B cell (primary cell): ENCODE data around the gene LONP2. TPM values are rescaled to one million over a fixed set of nuclear protein-coding genes. Genes with fewer than 3 reads are reported as not detected.

Source experiments
- ATAC-seq: fragments of 200-7000 bp; cut with Tn5 transposase; one replicate; pipeline ENCODE4 v1.10.0; 2021; ENCODE audit warnings: low read depth, mild to moderate bottlenecking, moderate number of reproducible peaks, moderate library complexity
- CTCF ChIA-PET: fragments of 350-600 bp; sonication (Branson Sonifier 250); formaldehyde crosslinking; loops from one replicate; lab custom pipeline; 2021; ENCODE audit warnings: antibody characterized with exemption, inconsistent platforms; lab: Charles Lee
- POLR2A ChIA-PET: fragments of 350-600 bp; sonication (Branson Sonifier 250); formaldehyde crosslinking; loops from one replicate; lab custom pipeline; 2021; ENCODE audit warnings: antibody characterized with exemption; lab: Charles Lee
- DNase-seq: peaks from one replicate; pipeline ENCODE4 v3.0.0; 2013
- H2AFZ ChIP-seq: 2 replicates; pipeline ENCODE4 v1.6.1; 2012; ENCODE audit warnings: mild to moderate bottlenecking, low read depth, low read length; ENCODE audit not compliant: insufficient read depth, poor library complexity, severe bottlenecking
- H3K27ac ChIP-seq, 2 donors: 1 replicate in 1 of 2; 2 replicates in 1 of 2; pipeline ENCODE4 v1.5.1; 2012 to 2013; ENCODE audit warnings: low read length in 2 of 2, mild to moderate bottlenecking in 2 of 2, moderate library complexity in 1 of 2
- H3K27me3 ChIP-seq, 4 experiments: fragments of 200-600 bp in 1 of 4; sonication (generic) in 1 of 4; replicated peaks in 1 of 4; 1 replicate in 2 of 4; 2 replicates in 2 of 4; pipeline versions ENCODE4 v1.6.1 to v1.7.0; 2013 to 2016; ENCODE audit warnings: low read length in 3 of 4, mild to moderate bottlenecking in 2 of 4, mixed read lengths in 1 of 4, moderate library complexity in 1 of 4; ENCODE audit not compliant: insufficient read depth in 4 of 4, control insufficient read depth in 3 of 4; ENCODE audit errors: control extremely low read depth in 1 of 4
- H3K36me3 ChIP-seq, 2 experiments: replicated peaks in 1 of 2; 1 replicate in 1 of 2; 2 replicates in 1 of 2; pipeline versions ENCODE4 v1.6.1 to v1.7.1; 2013; ENCODE audit warnings: low read length in 1 of 2; ENCODE audit not compliant: insufficient read depth in 2 of 2, control insufficient read depth in 1 of 2; ENCODE audit errors: control extremely low read depth in 1 of 2, extremely low read depth in 1 of 2
- H3K4me1 ChIP-seq, 2 donors: fragments of 200-600 bp in 1 of 2; sonication (generic) in 1 of 2; 1 replicate in 1 of 2; 2 replicates in 1 of 2; pipeline versions ENCODE4 v1.5.1 to v1.6.1; 2013 to 2017; ENCODE audit warnings: low read length in 2 of 2; ENCODE audit not compliant: control insufficient read depth in 2 of 2, insufficient read depth in 2 of 2
- H3K4me2 ChIP-seq: replicated peaks from 2 replicates; pipeline ENCODE3; 2012; ENCODE audit warnings: mild to moderate bottlenecking, low read depth, low read length; ENCODE audit not compliant: poor library complexity, severe bottlenecking
- H3K4me3 ChIP-seq, 5 experiments: fragments of 200-600 bp in 1 of 5; sonication (generic) in 1 of 5; 1 replicate in 3 of 5; 2 replicates in 2 of 5; pipeline versions ENCODE4 v1.5.1 to v1.7.0; 2011 to 2016; ENCODE audit warnings: low read length in 4 of 5, mild to moderate bottlenecking in 4 of 5, low read depth in 2 of 5, control low read depth in 1 of 5, moderate library complexity in 1 of 5; ENCODE audit not compliant: insufficient read depth in 1 of 5; ENCODE audit errors: control extremely low read depth in 1 of 5, extremely low read depth in 1 of 5
- H3K79me2 ChIP-seq: fragments of 200-600 bp; sonication (generic); one replicate; pipeline ENCODE4 v1.6.0; 2016; ENCODE audit warnings: low read length; ENCODE audit not compliant: control insufficient read depth, insufficient read depth
- H3K9ac ChIP-seq: fragments of 200-600 bp; sonication (generic); 2 replicates; pipeline ENCODE4 v1.6.1; 2017; ENCODE audit warnings: mild to moderate bottlenecking, low read length, moderate library complexity
- H3K9me3 ChIP-seq, 3 donors: one replicate each; pipeline versions ENCODE4 v1.6.1 to v1.7.1; 2013; ENCODE audit warnings: low read length in 2 of 3; ENCODE audit not compliant: control insufficient read depth in 2 of 3, insufficient read depth in 1 of 3; ENCODE audit errors: control extremely low read depth in 1 of 3
- H4K20me1 ChIP-seq: 2 replicates; pipeline ENCODE4 v1.6.0; 2012; ENCODE audit warnings: mild to moderate bottlenecking, low read length; ENCODE audit not compliant: insufficient read depth, control insufficient read depth, poor library complexity, severe bottlenecking
- H3K27ac Mint-ChIP-seq: one replicate; pipeline ENCODE4 v1.8.0; 2021; ENCODE audit warnings: mixed read lengths
- H3K27me3 Mint-ChIP-seq: one replicate; pipeline ENCODE4 v1.8.0; 2021; ENCODE audit warnings: mixed read lengths
- H3K4me1 Mint-ChIP-seq: one replicate; pipeline ENCODE4 v1.8.0; 2021; ENCODE audit warnings: mixed read lengths
- H3K4me3 Mint-ChIP-seq: one replicate; pipeline ENCODE4 v1.8.0; 2021; ENCODE audit warnings: mixed read lengths
- H3K9me3 Mint-ChIP-seq: one replicate; pipeline ENCODE4 v1.8.0; 2022; ENCODE audit warnings: mixed read lengths; ENCODE audit not compliant: insufficient read depth
- CTCF ChIP-seq: fragments of 200-600 bp; IDR thresholded peaks from one replicate; pipeline ENCODE4 v1.8.0; 2022; ENCODE audit warnings: antibody characterized with exemption, mild to moderate bottlenecking
- EZH2 ChIP-seq: IDR thresholded peaks from 2 replicates; pipeline ENCODE4 v1.6.1; 2012; ENCODE audit warnings: borderline replicate concordance, low read depth, mild to moderate bottlenecking, moderate library complexity, low read length; ENCODE audit not compliant: insufficient read depth, poor library complexity, severe bottlenecking
- WGBS: methylation state at CpG from one replicate; pipeline ENCODE4 v1.1.5; 2013; ENCODE audit warnings: missing lambda C conversion rate; ENCODE audit not compliant: insufficient coverage; 5-methylcytosine and 5-hydroxymethylcytosine counted together
- intact Hi-C: fragments of 100-400 bp; cut with micrococcal nuclease; formaldehyde crosslinking; loops from one replicate; pipeline ENCODE4 v1.10.0; 2022
- polyA plus RNA-seq: library from polyadenylated mRNA; depleted of rRNA; stranded (reverse); fragments of >200 nt; gene quantifications from 2 replicates; pipeline ENCODE4 v1.2.3, GENCODE V29; 2012
- total RNA-seq, 2 donors: library from RNA; stranded (reverse); fragments of 120-200 nt in 1 of 2; gene quantifications; 1 replicate in 1 of 2; 2 replicates in 1 of 2; pipeline versions ENCODE4 v1.2.3 to v1.2.4, GENCODE V29; 2013 to 2022

Gene LONP2
- total and polyA plus RNA-seq, 2 donors (not counting 1 experiment from before 2014, with no cell fraction given) = 39.3 to 84.2 TPM

DNA sequence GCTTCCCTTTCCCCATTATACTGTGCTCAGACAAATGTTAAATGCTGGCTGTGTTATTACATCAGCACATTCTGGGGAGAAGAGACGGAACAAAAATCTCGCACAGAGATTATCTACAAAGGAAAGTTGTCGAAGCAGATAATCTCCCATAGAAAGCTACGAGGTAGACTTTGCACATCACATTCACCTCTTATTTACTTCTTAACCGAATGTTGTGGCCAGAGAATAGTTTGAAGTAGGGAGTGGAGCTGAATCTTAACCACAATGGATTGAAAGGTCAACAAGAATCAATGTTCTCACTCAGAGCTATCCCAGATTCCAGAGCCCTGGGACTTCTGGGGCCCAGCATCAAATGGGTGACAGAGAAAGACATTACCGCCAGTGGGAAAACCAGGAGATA is 28.4 kb upstream of the LONP2 start:
- H3K79me2 ChIP-seq = no peaks in the 10 kb centered on the region
- Mint-ChIP-seq H3K27ac (no peak overlapping the region), H3K4me1 (no peaks in the 10 kb centered on the region), H3K4me3 (no peak overlapping the region), H3K9me3 (peaks cover 3% of the 10 kb centered on the region), H3K27me3 (no peaks in the 10 kb centered on the region)
- no peak overlapping the region for H3K4me2 ChIP-seq
- ATAC-seq = no peak
- H2AFZ ChIP-seq = no peak overlapping the region
- H4K20me1 ChIP-seq = no peaks in the 10 kb centered on the region
- H3K9me3 ChIP-seq = no peaks in the 10 kb centered on the region
- WGBS = 100% methylated on average over 1 of the region's 6 CpGs
- TF ChIP-seq CTCF = no peak
- no peak for TF ChIP-seq EZH2
- no peaks in the 10 kb centered on the region for H3K27me3 ChIP-seq
- H3K9ac ChIP-seq = no peak overlapping the region
- POLR2A ChIA-PET = no interaction called here
- H3K4me1 ChIP-seq = no peaks in the 10 kb centered on the region
- no peak overlapping the region for H3K27ac ChIP-seq
- CTCF ChIA-PET = no interaction called here
- H3K36me3 ChIP-seq = no peaks in the 10 kb centered on the region
- no peak overlapping the region for H3K4me3 ChIP-seq
- DNase-seq = no peak
- intact Hi-C loops = no loop called here

GRCh38 chr16:48217708-48218107 is 26.4 kb upstream of the LONP2 start:
- H3K4me3 ChIP-seq = no peak overlapping the region
- H4K20me1 ChIP-seq = no peaks in the 10 kb centered on the region
- H3K4me2 ChIP-seq = no peak overlapping the region
- Mint-ChIP-seq H3K4me3 (no peak overlapping the region), H3K4me1 (no peaks in the 10 kb centered on the region), H3K27ac (no peak overlapping the region), H3K27me3 (no peaks in the 10 kb centered on the region), H3K9me3 (peaks cover 3% of the 10 kb centered on the region)
- DNase-seq (no peak), ATAC-seq (no peak)
- no peak overlapping the region for H2AFZ ChIP-seq
- ChIA-PET POLR2A (no interaction called here), CTCF (no interaction called here)
- no peaks in the 10 kb centered on the region for H3K79me2 ChIP-seq
- intact Hi-C loops = no loop called here
- no peaks in the 10 kb centered on the region for H3K36me3 ChIP-seq
- TF ChIP-seq CTCF (no peak), EZH2 (no peak)
- no CpG with 5 or more reads among the region's 2 CpGs for WGBS
- H3K4me1 ChIP-seq = no peaks in the 10 kb centered on the region
- no peaks in the 10 kb centered on the region for H3K27me3 ChIP-seq
- no peak overlapping the region for H3K27ac ChIP-seq
- H3K9me3 ChIP-seq = no peaks in the 10 kb centered on the region
- H3K9ac ChIP-seq = no peak overlapping the region
